Measurements from ENCODE around the gene TNKS1BP1.

DNA sequence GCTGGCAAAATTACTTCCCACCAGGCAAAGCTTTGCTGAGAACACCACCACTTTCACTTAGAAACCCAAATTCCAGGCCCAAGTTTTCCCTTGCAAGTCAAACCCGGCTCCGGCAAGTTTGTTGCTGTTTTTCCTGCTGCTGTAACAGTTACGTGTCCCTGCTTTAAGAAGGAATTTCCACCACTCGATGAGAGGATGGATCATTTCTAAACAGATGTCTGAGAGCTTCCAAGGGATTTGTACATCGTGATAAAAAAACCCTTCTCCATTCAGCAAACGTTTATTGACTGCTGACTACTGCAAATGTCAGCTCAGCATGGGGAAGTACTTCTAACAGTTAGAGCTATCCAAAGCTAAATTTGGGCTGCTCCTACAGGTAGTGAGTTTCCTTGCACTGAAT lies 33.1 kb upstream of the TNKS1BP1 start:
- TF ChIP-seq SP1 (IDR thresholded peaks at IDR 0.05): no peak
- no peak for TF ChIP-seq ELF4 (IDR thresholded peaks at IDR 0.05)
- no peak for TF ChIP-seq ZNF384 (IDR thresholded peaks at IDR 0.05)
- TF ChIP-seq LEF1 (IDR thresholded peaks at IDR 0.05; ENCODE audit: borderline replicate concordance): no peak
- TF ChIP-seq BHLHE40 (IDR thresholded peaks at IDR 0.05; ENCODE audit: borderline replicate concordance): no peak
- no peak for TF ChIP-seq NFRKB (IDR thresholded peaks at IDR 0.05)
- no peak for TF ChIP-seq FOXM1 (IDR thresholded peaks at IDR 0.05; ENCODE audit: borderline replicate concordance)
